T-helper 1 cell treated with Interleukin-12 subunit alpha and Interleukin-12 subunit beta and Interleukin-4 antibody, amounts not matched to agents 30 μg/mL and 1 μg/mL, for 36 hours (primary cell): Measurements from ENCODE around the gene STUM.
"Not testable (repeated sequence)": the region's sequence is repeated elsewhere in the genome, so short reads cannot be mapped to it uniquely, and the experiment has no call there.

Source experiments
- H3K27ac Mint-ChIP-seq: one replicate; pipeline ENCODE4 v1.8.0; 2021; ENCODE audit warnings: mild to moderate bottlenecking, mixed read lengths
- H3K27me3 Mint-ChIP-seq: one replicate; pipeline ENCODE4 v1.8.0; 2021; ENCODE audit warnings: low read depth, mixed read lengths
- H3K36me3 Mint-ChIP-seq: one replicate; pipeline ENCODE4 v1.8.0; 2021; ENCODE audit warnings: low read depth, mixed read lengths
- H3K4me1 Mint-ChIP-seq: one replicate; pipeline ENCODE4 v1.8.0; 2021; ENCODE audit warnings: low read depth, mixed read lengths
- H3K4me3 Mint-ChIP-seq: one replicate; pipeline ENCODE4 v1.8.0; 2021; ENCODE audit warnings: mild to moderate bottlenecking, moderate library complexity, mixed read lengths
- H3K9me3 Mint-ChIP-seq: one replicate; pipeline ENCODE4 v1.8.0; 2021; ENCODE audit warnings: mixed read lengths

The STUM gene

GRCh38 chr1:226596531-226597165, 48.1 kb downstream of the STUM start:
- no peak overlapping the region for H3K27ac Mint-ChIP-seq
- H3K27me3 Mint-ChIP-seq: peaks cover 13% of the 10 kb centered on the region
- no peaks in the 10 kb centered on the region for H3K9me3 Mint-ChIP-seq
- H3K4me3 Mint-ChIP-seq: no peak overlapping the region
- H3K4me1 Mint-ChIP-seq: no peaks in the 10 kb centered on the region
- H3K36me3 Mint-ChIP-seq: no peaks in the 10 kb centered on the region

- no peaks in the 10 kb centered on the region for H3K4me1 Mint-ChIP-seq
- no peaks in the 10 kb centered on the region for H3K9me3 Mint-ChIP-seq
- H3K27me3 Mint-ChIP-seq: peaks cover 13% of the 10 kb centered on the region
- H3K27ac Mint-ChIP-seq: no peak overlapping the region
- H3K4me3 Mint-ChIP-seq: no peak overlapping the region
- no peaks in the 10 kb centered on the region for H3K36me3 Mint-ChIP-seq
These were observed 49.3 kb downstream of the STUM start for GRCh38 chr1:226597616-226598454.

- peaks cover 1% of the 10 kb centered on the region for H3K4me1 Mint-ChIP-seq
- no peaks in the 10 kb centered on the region for H3K36me3 Mint-ChIP-seq
- no peak overlapping the region for H3K4me3 Mint-ChIP-seq
- H3K27me3 Mint-ChIP-seq: peaks cover 13% of the 10 kb centered on the region
- H3K9me3 Mint-ChIP-seq: no peaks in the 10 kb centered on the region
- H3K27ac Mint-ChIP-seq: no peak overlapping the region
These were observed 49.9 kb downstream of the STUM start for GRCh38 chr1:226598455-226598849.

GRCh38 chr1:226598955-226599354, 50.4 kb downstream of the STUM start:
- peaks cover 10% of the 10 kb centered on the region for H3K27me3 Mint-ChIP-seq
- H3K4me3 Mint-ChIP-seq, H3K4me1 Mint-ChIP-seq, H3K9me3 Mint-ChIP-seq, H3K36me3 Mint-ChIP-seq, H3K27ac Mint-ChIP-seq: not testable (repeated sequence)

GRCh38 chr1:226599636-226600238, 51.2 kb downstream of the STUM start:
- Mint-ChIP-seq H3K36me3 (no peaks in the 10 kb centered on the region), H3K27me3 (peaks cover 6% of the 10 kb centered on the region), H3K27ac (no peak overlapping the region), H3K4me3 (no peak overlapping the region), H3K9me3 (no peaks in the 10 kb centered on the region), H3K4me1 (peaks cover 1% of the 10 kb centered on the region)

- peaks cover 1% of the 10 kb centered on the region for H3K4me1 Mint-ChIP-seq
- H3K9me3 Mint-ChIP-seq: no peaks in the 10 kb centered on the region
- no peak overlapping the region for H3K27ac Mint-ChIP-seq
- no peaks in the 10 kb centered on the region for H3K36me3 Mint-ChIP-seq
- peaks cover 6% of the 10 kb centered on the region for H3K27me3 Mint-ChIP-seq
- H3K4me3 Mint-ChIP-seq: no peak overlapping the region
These were observed 51.7 kb downstream of the STUM start for GRCh38 chr1:226600254-226600653.

- no peak overlapping the region for H3K4me3 Mint-ChIP-seq
- peaks cover 1% of the 10 kb centered on the region for H3K4me1 Mint-ChIP-seq
- H3K36me3 Mint-ChIP-seq: no peaks in the 10 kb centered on the region
- H3K27ac Mint-ChIP-seq: no peak overlapping the region
- H3K9me3 Mint-ChIP-seq: no peaks in the 10 kb centered on the region
- peaks cover 6% of the 10 kb centered on the region for H3K27me3 Mint-ChIP-seq
These were observed 52.9 kb downstream of the STUM start for GRCh38 chr1:226601456-226601855.

GRCh38 chr1:226602186-226603021, 53.8 kb downstream of the STUM start:
- Mint-ChIP-seq H3K36me3 (no peaks in the 10 kb centered on the region), H3K4me3 (no peak overlapping the region), H3K27ac (no peak overlapping the region), H3K4me1 (peaks cover 1% of the 10 kb centered on the region), H3K27me3 (peaks cover 6% of the 10 kb centered on the region), H3K9me3 (no peaks in the 10 kb centered on the region)

GRCh38 chr1:226603022-226603857, 54.7 kb downstream of the STUM start:
- no peaks in the 10 kb centered on the region for H3K9me3 Mint-ChIP-seq
- no peak overlapping the region for H3K27ac Mint-ChIP-seq
- H3K4me3 Mint-ChIP-seq: no peak overlapping the region
- no peaks in the 10 kb centered on the region for H3K36me3 Mint-ChIP-seq
- H3K4me1 Mint-ChIP-seq: peaks cover 1% of the 10 kb centered on the region
- peaks cover 4% of the 10 kb centered on the region for H3K27me3 Mint-ChIP-seq

- Mint-ChIP-seq H3K9me3 (no peaks in the 10 kb centered on the region), H3K36me3 (no peaks in the 10 kb centered on the region), H3K4me1 (peaks cover 1% of the 10 kb centered on the region), H3K27ac (no peak overlapping the region), H3K27me3 (peaks cover 4% of the 10 kb centered on the region), H3K4me3 (no peak overlapping the region)
These were observed 55.4 kb downstream of the STUM start for GRCh38 chr1:226603858-226604559.

GRCh38 chr1:226604560-226605317, 56.2 kb downstream of the STUM start:
- Mint-ChIP-seq H3K4me1 (peaks cover 1% of the 10 kb centered on the region), H3K9me3 (no peaks in the 10 kb centered on the region), H3K4me3 (no peak overlapping the region), H3K27me3 (peaks cover 9% of the 10 kb centered on the region), H3K27ac (no peak overlapping the region), H3K36me3 (no peaks in the 10 kb centered on the region)

GRCh38 chr1:226605318-226605950, 56.9 kb downstream of the STUM start:
- Mint-ChIP-seq H3K27me3 (peaks cover 9% of the 10 kb centered on the region), H3K4me1 (peaks cover 1% of the 10 kb centered on the region), H3K4me3 (no peak overlapping the region), H3K36me3 (no peaks in the 10 kb centered on the region), H3K9me3 (no peaks in the 10 kb centered on the region), H3K27ac (no peak overlapping the region)
